HepG2 (cell line): ENCODE data around the gene ITGAE. TPM values are rescaled to one million over a fixed set of nuclear protein-coding genes. Genes with fewer than 3 reads are reported as not detected.
A peak's percentile ranks its signal among the peaks of the same experiment; 100 is the strongest.

Experiments used
- ARNT ChIP-seq: fragments of 450-650 bp; IDR thresholded peaks from 2 replicates; pipeline ENCODE4 v1.6.1; 2017
- ATAD3A ChIP-seq: sonication (generic); formaldehyde crosslinking; IDR thresholded peaks from 2 replicates; pipeline ENCODE4 v1.4.0; 2020; ENCODE audit warnings: missing genetic modification reagents
- ATM ChIP-seq: fragments of 450-650 bp; IDR thresholded peaks from 2 replicates; pipeline ENCODE4 v1.7.1; 2017; ENCODE audit warnings: mild to moderate bottlenecking, borderline replicate concordance
- CEBPG ChIP-seq: IDR thresholded peaks from 2 replicates; pipeline ENCODE4 v1.6.1; 2016
- CTCF ChIP-seq: sonication (generic); formaldehyde crosslinking; IDR thresholded peaks from 2 replicates; pipeline ENCODE4 v1.5.0; 2020; ENCODE audit warnings: mild to moderate bottlenecking, missing genetic modification reagents, moderate library complexity
- PTBP1 ChIP-seq: fragments of 200-400 bp; formaldehyde crosslinking; IDR thresholded peaks from 2 replicates; pipeline ENCODE4 v1.6.1; 2018; ENCODE audit warnings: low read length, low read depth; ENCODE audit not compliant: poor library complexity, severe bottlenecking
- REPIN1 ChIP-seq: sonication (generic); formaldehyde crosslinking; IDR thresholded peaks from 2 replicates; pipeline ENCODE4 v1.8.0; 2022; ENCODE audit warnings: missing genetic modification reagents, low read depth, mild to moderate bottlenecking, borderline replicate concordance
- ZBTB39 ChIP-seq: sonication (generic); formaldehyde crosslinking; IDR thresholded peaks from 2 replicates; pipeline ENCODE4 v1.5.0; 2020; ENCODE audit warnings: missing genetic modification reagents
- ZFP36L1 ChIP-seq: sonication (generic); formaldehyde crosslinking; IDR thresholded peaks from 2 replicates; pipeline ENCODE4 v1.8.0; 2022; ENCODE audit warnings: mild to moderate bottlenecking, missing genetic modification reagents, moderate library complexity
- ZNF576 ChIP-seq: sonication (generic); formaldehyde crosslinking; IDR thresholded peaks from 2 replicates; pipeline ENCODE4 v1.4.0; 2020; ENCODE audit warnings: mild to moderate bottlenecking, missing genetic modification reagents
- ZNF589 ChIP-seq: sonication (generic); formaldehyde crosslinking; conservative IDR thresholded peaks from 2 replicates; pipeline ENCODE4 v1.8.0; 2022; ENCODE audit warnings: mild to moderate bottlenecking, moderate library complexity, missing genetic modification reagents
- ZNF687 ChIP-seq: sonication (generic); formaldehyde crosslinking; IDR thresholded peaks from 2 replicates; pipeline ENCODE4 v1.5.1; 2020; ENCODE audit warnings: mild to moderate bottlenecking, missing genetic modification reagents, moderate library complexity
- ZUFSP ChIP-seq: sonication (generic); formaldehyde crosslinking; IDR thresholded peaks from 2 replicates; pipeline ENCODE4 v1.9.0; 2021; ENCODE audit warnings: missing genetic modification reagents, mild to moderate bottlenecking, borderline replicate concordance
- polyA plus RNA-seq, 8 experiments: library from polyadenylated mRNA; depleted of rRNA in 3 of 8; stranded (reverse) in 7 of 8; unstranded in 1 of 8; fragments of >200 nt; fragmentation: Illumina TruSeq in 4 of 8; extraction: Trizol in 4 of 8; gene quantifications; 2 replicates each; pipeline versions ENCODE4 v1.2.1 to v1.2.3, GENCODE V29; 2011 to 2016; ENCODE audit warnings: low read depth in 4 of 8, missing spikeins in 1 of 8, mixed read lengths in 1 of 8; ENCODE audit not compliant: insufficient read depth in 1 of 8
- total RNA-seq, 5 experiments: library from RNA; depleted of rRNA; stranded (reverse); fragments of >200 nt; fragmentation: Illumina TruSeq; extraction: Trizol; gene quantifications; 2 replicates each; pipeline ENCODE4 v1.2.3, GENCODE V29; 2016; ENCODE audit warnings: low read depth in 1 of 5

The ITGAE gene
- total and polyA plus RNA-seq, 2 of the 13 experiments (the other 11 are each of a cell fraction or from before 2014, with no cell fraction given) = 42.3 to 49.0 TPM

GRCh38 chr17:3795390-3796102 is 5.4 kb downstream of the ITGAE start (continued):
- TF ChIP-seq CTCF (CRISPR knock-in tag) = 0 out of 2 replicates have a peak, but pooled peaks have one; percentile 21
- 0 out of 2 replicates have a peak, but pooled peaks have one; percentile 22 for TF ChIP-seq ZBTB39
- TF ChIP-seq ATM = no peak
- no peak for TF ChIP-seq PTBP1
- TF ChIP-seq ZFP36L1 = no peak
- TF ChIP-seq ZNF576 = no peak
- TF ChIP-seq ATAD3A (CRISPR knock-in tag) = no peak
- TF ChIP-seq CEBPG = peak; percentile 51; the same call in 1 of the 2 replicates
- no peak for TF ChIP-seq ZUFSP
- no peak for TF ChIP-seq ARNT
- no peak for TF ChIP-seq ZNF589
- TF ChIP-seq ZNF687 (CRISPR knock-in tag) = peak; percentile 69
- no peak for TF ChIP-seq REPIN1
